D721Med (cell line): ENCODE results near the gene MRPL17.
A peak's percentile ranks its signal among the peaks of the same experiment; 100 is the strongest.

Experiments
- DNase-seq: peaks from one replicate; pipeline ENCODE4 v3.0.0; 2011; ENCODE audit warnings: low spot score; ENCODE audit not compliant: insufficient read length
- FAIRE-seq: peaks from 2 replicates; lab custom pipeline; 2011; peaks lifted over from hg19 to GRCh38; lab: Jason Lieb, UNC
- CTCF ChIP-seq: IDR thresholded peaks from 2 replicates; pipeline ENCODE4 v1.5.1; 2012; ENCODE audit warnings: mild to moderate bottlenecking, control low read depth; ENCODE audit not compliant: insufficient read depth; ENCODE audit errors: missing control alignments

The MRPL17 gene

GRCh38 chr11:6657346-6657745, 25.8 kb downstream of the MRPL17 start:
- no peak for TF ChIP-seq CTCF
- FAIRE-seq (no peak), DNase-seq (no peak)

GRCh38 chr11:6656936-6657335, 26.2 kb downstream of the MRPL17 start:
- TF ChIP-seq CTCF, result no peak
- DNase-seq (no peak), FAIRE-seq (no peak)

- TF ChIP-seq CTCF, result no peak
- DNase-seq (no peak), FAIRE-seq (no peak)
These were observed 26.6 kb downstream of the MRPL17 start for GRCh38 chr11:6656584-6656915.

GRCh38 chr11:6655790-6656583, 27.2 kb downstream of the MRPL17 start, which contains the start of gene DCHS1:
DCHS1 (minus strand) TSS chr11:6655809; CDS start chr11:6641613, 14,196 bp downstream.
- no peak for FAIRE-seq
- no peak for TF ChIP-seq CTCF
- peak; percentile 22 for DNase-seq

GRCh38 chr11:6655020-6655789, 27.9 kb downstream of the MRPL17 start:
- FAIRE-seq (no peak), DNase-seq (no peak)
- no peak for TF ChIP-seq CTCF

- no peak for DNase-seq
- FAIRE-seq, result no peak
- TF ChIP-seq CTCF, result no peak
These were observed 28.7 kb downstream of the MRPL17 start for GRCh38 chr11:6654281-6655019.
